BLaER1 treated with 17β-estradiol and CSF1 and Interleukin-3, amounts not matched to agents 10 nM and 100 nM (cell line): ENCODE data around the gene IDH3A.

Source experiments
- H3K27ac ChIP-seq, 11 experiments: shearing (Covaris generic); formaldehyde crosslinking; 2 replicates each; pipeline ENCODE4 v1.8.1; 2022
- H3K27me3 ChIP-seq, 11 experiments: shearing (Covaris generic); formaldehyde crosslinking; 2 replicates each; pipeline ENCODE4 v1.8.1; 2022
- H3K36me3 ChIP-seq, 11 experiments: shearing (Covaris generic); formaldehyde crosslinking; 2 replicates each; pipeline ENCODE4 v1.8.1; 2022
- H3K4me1 ChIP-seq, 10 experiments: shearing (Covaris generic); formaldehyde crosslinking; 2 replicates each; pipeline ENCODE4 v1.8.1; 2022
- H3K4me2 ChIP-seq, 11 experiments: shearing (Covaris generic); formaldehyde crosslinking; 2 replicates each; pipeline ENCODE4 v1.8.1; 2022
- H3K4me3 ChIP-seq, 10 experiments: shearing (Covaris generic); formaldehyde crosslinking; 2 replicates each; pipeline ENCODE4 v1.8.1; 2022
- H3K9ac ChIP-seq, 11 experiments: shearing (Covaris generic); formaldehyde crosslinking; 2 replicates each; pipeline ENCODE4 v1.8.1; 2022
- H3K9me3 ChIP-seq, 11 experiments: shearing (Covaris generic); formaldehyde crosslinking; replicated peaks in 1 of 11; 2 replicates each; pipeline ENCODE4 v1.8.1; 2022
- H4K20me1 ChIP-seq, 11 experiments: shearing (Covaris generic); formaldehyde crosslinking; 2 replicates each; pipeline ENCODE4 v1.8.1; 2022
- Cebpa-rat ChIP-seq, 11 experiments: shearing (Covaris generic); IDR thresholded peaks; 2 replicates each; pipeline ENCODE4 v1.8.1; 2022

The IDH3A gene

GRCh38 chr15:78207641-78208340, 58.6 kb downstream of the IDH3A start:
- H3K9ac ChIP-seq, result no peak overlapping the region
- H3K4me2 ChIP-seq, result no peak overlapping the region
- peaks cover 7 to 38% (median 26%) of the 10 kb centered on the region in 10 experiments for H3K4me1 ChIP-seq
- H3K4me3 ChIP-seq, result no peak overlapping the region
- H3K27me3 ChIP-seq, result no peaks in the 10 kb centered on the region
- no peaks in the 10 kb centered on the region for H3K9me3 ChIP-seq
- H4K20me1 ChIP-seq, result peaks cover 0 to 9% (median 0%) of the 10 kb centered on the region in 11 experiments; a peak in 2 of 22 replicates
- H3K27ac ChIP-seq, result no peak overlapping the region
- no peak for TF ChIP-seq Cebpa-rat (IDR thresholded peaks at IDR 0.05)
- H3K36me3 ChIP-seq, result no peaks in the 10 kb centered on the region

- H3K27ac ChIP-seq, result no peak overlapping the region
- no peaks in the 10 kb centered on the region for H3K36me3 ChIP-seq
- TF ChIP-seq Cebpa-rat (IDR thresholded peaks at IDR 0.05), result no peak
- no peaks in the 10 kb centered on the region for H3K27me3 ChIP-seq
- no peaks in the 10 kb centered on the region for H3K9me3 ChIP-seq
- peaks cover 0 to 5% (median 0%) of the 10 kb centered on the region in 11 experiments; a peak in 3 of 22 replicates for H4K20me1 ChIP-seq
- H3K9ac ChIP-seq, result no peak overlapping the region
- H3K4me3 ChIP-seq, result no peak overlapping the region
- H3K4me1 ChIP-seq, result peaks cover 8 to 38% (median 27%) of the 10 kb centered on the region in 10 experiments
- no peak overlapping the region for H3K4me2 ChIP-seq
Measured at GRCh38 chr15:78208341-78208844, 59.2 kb downstream of the IDH3A start.

GRCh38 chr15:78208887-78209645, 59.9 kb downstream of the IDH3A start:
- no peak overlapping the region for H3K4me3 ChIP-seq

GRCh38 chr15:78209646-78210348, 60.6 kb downstream of the IDH3A start:
- H3K36me3 ChIP-seq, result no peaks in the 10 kb centered on the region
- no peaks in the 10 kb centered on the region for H3K9me3 ChIP-seq
- H3K4me2 ChIP-seq, result peak overlapping the region in 5 of 11 experiments; percentile 2 to 46 (median 33); a peak in 9 of 22 replicates
- no peak overlapping the region for H3K4me3 ChIP-seq
- no peak overlapping the region for H3K27ac ChIP-seq
- H3K27me3 ChIP-seq, result no peaks in the 10 kb centered on the region
- H3K9ac ChIP-seq, result peak overlapping the region in 2 of 11 experiments; percentile 19 to 20; a peak in 1 of 22 replicates
- H4K20me1 ChIP-seq, result no peaks in the 10 kb centered on the region; a peak in 1 of 22 replicates
- TF ChIP-seq Cebpa-rat (IDR thresholded peaks at IDR 0.05), result no peak
- H3K4me1 ChIP-seq, result peaks cover 8 to 36% (median 27%) of the 10 kb centered on the region in 10 experiments

More at GRCh38 chr15:78208887-78209645, 59.9 kb downstream of the IDH3A start:
- Histone ChIP-seq H3K9me3 (no peaks in the 10 kb centered on the region), H4K20me1 (no peaks in the 10 kb centered on the region; a peak in 1 of 22 replicates), H3K27ac (no peak overlapping the region), H3K4me2 (0 out of 22 replicates have a peak overlapping the region, but pooled peaks of 1 of the 11 experiments have one; percentile 19), H3K36me3 (no peaks in the 10 kb centered on the region), H3K4me1 (peaks cover 8 to 38% (median 27%) of the 10 kb centered on the region in 10 experiments), H3K27me3 (no peaks in the 10 kb centered on the region), H3K9ac (no peak overlapping the region)
- TF ChIP-seq Cebpa-rat (IDR thresholded peaks at IDR 0.05), result 0 out of 22 replicates have a peak, but pooled peaks of 1 of the 11 experiments have one; percentile 11

GRCh38 chr15:78210349-78210717, 61.2 kb downstream of the IDH3A start:
- H4K20me1 ChIP-seq, result no peaks in the 10 kb centered on the region; a peak in 1 of 22 replicates
- TF ChIP-seq Cebpa-rat (IDR thresholded peaks at IDR 0.05), result no peak
- no peaks in the 10 kb centered on the region for H3K9me3 ChIP-seq
- H3K36me3 ChIP-seq, result no peaks in the 10 kb centered on the region
- H3K27ac ChIP-seq, result no peak overlapping the region
- H3K4me2 ChIP-seq, result peak overlapping the region in 6 of 11 experiments; percentile 2 to 46 (median 26); a peak in 9 of 22 replicates
- no peaks in the 10 kb centered on the region for H3K27me3 ChIP-seq
- peak overlapping the region in 3 of 11 experiments; percentile 5 to 20 (median 19); a peak in 2 of 22 replicates for H3K9ac ChIP-seq
- H3K4me3 ChIP-seq, result no peak overlapping the region
- peaks cover 8 to 34% (median 26%) of the 10 kb centered on the region in 10 experiments for H3K4me1 ChIP-seq

GRCh38 chr15:78211189-78211921, 62.2 kb downstream of the IDH3A start:
- H3K27ac ChIP-seq, result no peak overlapping the region
- H3K27me3 ChIP-seq, result no peaks in the 10 kb centered on the region
- H4K20me1 ChIP-seq, result no peaks in the 10 kb centered on the region; a peak in 1 of 22 replicates
- H3K36me3 ChIP-seq, result no peaks in the 10 kb centered on the region
- no peak overlapping the region for H3K9ac ChIP-seq
- H3K4me1 ChIP-seq, result peaks cover 8 to 24% (median 17%) of the 10 kb centered on the region in 10 experiments
- no peaks in the 10 kb centered on the region for H3K9me3 ChIP-seq
- no peak overlapping the region for H3K4me2 ChIP-seq
- no peak for TF ChIP-seq Cebpa-rat (IDR thresholded peaks at IDR 0.05)
- H3K4me3 ChIP-seq, result no peak overlapping the region

- no peak overlapping the region for H3K9ac ChIP-seq
- H3K27me3 ChIP-seq, result no peaks in the 10 kb centered on the region
- peaks cover 8 to 19% (median 13%) of the 10 kb centered on the region in 10 experiments; a peak in 18 of 20 replicates for H3K4me1 ChIP-seq
- H3K4me2 ChIP-seq, result peak overlapping the region in 2 of 11 experiments; percentile 10 to 61; a peak in 2 of 22 replicates
- H3K27ac ChIP-seq, result no peak overlapping the region
- no peaks in the 10 kb centered on the region for H3K9me3 ChIP-seq
- no peak overlapping the region for H3K4me3 ChIP-seq
- TF ChIP-seq Cebpa-rat (IDR thresholded peaks at IDR 0.05), result no peak
- H3K36me3 ChIP-seq, result no peaks in the 10 kb centered on the region
- no peaks in the 10 kb centered on the region; a peak in 1 of 22 replicates for H4K20me1 ChIP-seq
Measured at GRCh38 chr15:78212008-78212407, 62.8 kb downstream of the IDH3A start.
